ENCODE measurements around the gene ANKIB1. TPM values are rescaled to one million over a fixed set of nuclear protein-coding genes. Genes with fewer than 3 reads are reported as not detected.

The ANKIB1 gene
- total RNA-seq, 4 donors from 2014 or later: 16.0 to 34.3 (median 21.7) TPM

DNA sequence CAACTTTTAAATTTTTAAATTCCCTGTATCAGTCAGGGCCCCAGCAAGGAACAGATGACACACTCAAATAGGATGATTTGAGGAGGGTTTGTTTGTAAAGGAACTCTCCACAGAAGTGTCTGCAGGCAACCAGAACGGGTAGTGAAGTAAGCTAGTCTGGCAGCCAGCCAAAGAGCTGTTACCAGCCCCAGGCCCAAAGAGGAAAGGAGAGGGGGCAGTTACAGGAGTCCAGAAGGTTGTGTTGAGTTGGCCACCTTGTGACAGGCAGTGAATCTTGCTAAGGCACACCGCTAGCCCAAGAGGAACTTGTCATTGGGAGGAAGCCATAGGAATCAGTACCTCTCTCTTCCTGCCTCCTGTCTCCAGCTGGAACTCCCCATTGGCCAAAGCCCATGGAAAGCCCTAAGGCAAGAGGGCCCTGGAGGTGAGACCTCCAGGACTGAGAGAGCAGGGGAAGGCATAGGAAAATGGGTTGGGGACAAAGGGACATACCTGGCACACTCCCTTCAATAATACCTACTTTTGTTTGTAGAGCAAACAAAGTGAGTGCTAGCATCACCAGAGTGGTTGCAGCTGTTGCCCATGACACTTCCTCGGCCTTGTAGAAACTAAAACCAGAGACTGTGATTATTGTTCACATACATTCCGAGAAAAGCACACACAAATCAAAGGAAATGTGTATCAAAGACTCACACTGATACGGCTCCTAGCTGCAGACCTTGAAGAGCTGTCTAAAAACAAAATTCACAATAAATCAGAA, 176.1 kb downstream of the ANKIB1 start:
- H3K4me3 ChIP-seq: no peak overlapping the region
- peaks cover 0 to 16% (median 0%) of the 10 kb centered on the region in 3 donors for H3K4me1 ChIP-seq
- no peaks in the 10 kb centered on the region for H3K9me3 ChIP-seq
- no peak for TF ChIP-seq POLR2A (IDR thresholded peaks at IDR 0.05)
- TF ChIP-seq, protein P1, sequence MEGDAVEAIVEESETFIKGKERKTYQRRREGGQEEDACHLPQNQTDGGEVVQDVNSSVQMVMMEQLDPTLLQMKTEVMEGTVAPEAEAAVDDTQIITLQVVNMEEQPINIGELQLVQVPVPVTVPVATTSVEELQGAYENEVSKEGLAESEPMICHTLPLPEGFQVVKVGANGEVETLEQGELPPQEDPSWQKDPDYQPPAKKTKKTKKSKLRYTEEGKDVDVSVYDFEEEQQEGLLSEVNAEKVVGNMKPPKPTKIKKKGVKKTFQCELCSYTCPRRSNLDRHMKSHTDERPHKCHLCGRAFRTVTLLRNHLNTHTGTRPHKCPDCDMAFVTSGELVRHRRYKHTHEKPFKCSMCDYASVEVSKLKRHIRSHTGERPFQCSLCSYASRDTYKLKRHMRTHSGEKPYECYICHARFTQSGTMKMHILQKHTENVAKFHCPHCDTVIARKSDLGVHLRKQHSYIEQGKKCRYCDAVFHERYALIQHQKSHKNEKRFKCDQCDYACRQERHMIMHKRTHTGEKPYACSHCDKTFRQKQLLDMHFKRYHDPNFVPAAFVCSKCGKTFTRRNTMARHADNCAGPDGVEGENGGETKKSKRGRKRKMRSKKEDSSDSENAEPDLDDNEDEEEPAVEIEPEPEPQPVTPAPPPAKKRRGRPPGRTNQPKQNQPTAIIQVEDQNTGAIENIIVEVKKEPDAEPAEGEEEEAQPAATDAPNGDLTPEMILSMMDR (IDR thresholded peaks at IDR 0.05): no peak
- no peaks in the 10 kb centered on the region for H3K36me3 ChIP-seq
- H3K27me3 ChIP-seq: peaks cover 0 to 11% (median 2%) of the 10 kb centered on the region in 4 donors
- H3K27ac ChIP-seq: no peak overlapping the region
- DNase-seq: no peak
- 53 to 70% methylated on average over 5 of the region's 5 CpGs for WGBS, 2 donors
- intact Hi-C loops (cut with DNase I): no loop called here

DNA sequence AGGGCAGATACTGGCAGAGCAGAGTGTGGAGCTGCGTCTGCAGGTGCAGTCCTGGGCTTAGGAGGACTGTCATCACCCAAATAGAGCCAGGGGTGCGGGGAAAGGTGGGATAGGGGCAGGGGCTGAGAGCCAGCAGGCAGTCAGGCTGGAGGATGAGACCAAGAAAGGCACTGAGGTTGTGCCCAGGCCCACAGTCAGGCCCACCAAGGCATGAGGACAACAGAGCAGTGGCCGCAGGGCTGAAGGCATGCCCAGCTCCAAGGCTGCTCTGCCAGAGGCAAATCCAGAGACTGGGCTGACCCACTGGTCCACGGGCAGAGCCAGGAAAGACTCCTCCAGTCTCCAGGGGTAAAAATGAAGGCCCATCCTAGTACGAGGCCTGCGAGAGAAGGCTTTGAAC, 177.2 kb downstream of the ANKIB1 start:
- no peak for TF ChIP-seq POLR2A (IDR thresholded peaks at IDR 0.05)
- TF ChIP-seq, protein P1 (IDR thresholded peaks at IDR 0.05): no peak

DNA sequence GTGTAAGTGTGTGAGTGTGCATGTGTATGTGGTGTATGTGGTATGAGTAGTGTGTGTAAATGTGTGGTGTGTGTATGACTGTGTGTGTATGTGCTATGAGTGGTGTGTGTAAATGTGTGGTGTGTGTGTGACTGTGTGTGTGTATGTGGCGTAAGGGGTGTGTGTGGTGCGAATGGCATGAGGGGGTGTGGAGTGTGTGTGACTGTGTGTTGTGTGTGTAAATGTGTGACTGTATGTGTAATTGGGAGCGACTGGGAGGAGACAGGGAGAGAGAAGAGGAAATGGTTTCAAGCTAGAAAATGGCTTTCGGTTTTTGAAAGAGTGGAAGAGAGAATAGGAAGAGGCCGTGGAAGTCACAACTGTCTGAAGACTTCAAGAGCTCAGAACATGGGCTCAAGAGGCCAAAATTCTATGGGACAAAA, 177.9 kb downstream of the ANKIB1 start:
- peaks cover 0 to 11% (median 2%) of the 10 kb centered on the region in 4 donors for H3K27me3 ChIP-seq
- H3K4me1 ChIP-seq: peaks cover 0 to 16% (median 0%) of the 10 kb centered on the region in 3 donors
- TF ChIP-seq, protein P1 (IDR thresholded peaks at IDR 0.05): no peak
- no peak for TF ChIP-seq POLR2A (IDR thresholded peaks at IDR 0.05)
- WGBS, 2 donors: 77 to 78% methylated on average over 5 of the region's 5 CpGs
- intact Hi-C loops (cut with DNase I): no loop called here
- DNase-seq: no peak
- peak overlapping the region in 1 of 4 donors; percentile 1 for H3K27ac ChIP-seq
- H3K36me3 ChIP-seq: no peaks in the 10 kb centered on the region
- peak overlapping the region in 1 of 4 donors; percentile 45 for H3K4me3 ChIP-seq
- no peaks in the 10 kb centered on the region for H3K9me3 ChIP-seq

More for the DNA sequence above, 177.2 kb downstream of the ANKIB1 start:
- Histone ChIP-seq H3K4me3 (no peak overlapping the region), H3K27ac (no peak overlapping the region), H3K4me1 (peaks cover 0 to 16% (median 0%) of the 10 kb centered on the region in 3 donors), H3K9me3 (no peaks in the 10 kb centered on the region), H3K27me3 (peaks cover 0 to 11% (median 2%) of the 10 kb centered on the region in 4 donors), H3K36me3 (no peaks in the 10 kb centered on the region)
- WGBS, 2 donors: 85 to 96% methylated on average over 4 of the region's 6 CpGs
- intact Hi-C loops (cut with DNase I): no loop called here
- DNase-seq: no peak

DNA sequence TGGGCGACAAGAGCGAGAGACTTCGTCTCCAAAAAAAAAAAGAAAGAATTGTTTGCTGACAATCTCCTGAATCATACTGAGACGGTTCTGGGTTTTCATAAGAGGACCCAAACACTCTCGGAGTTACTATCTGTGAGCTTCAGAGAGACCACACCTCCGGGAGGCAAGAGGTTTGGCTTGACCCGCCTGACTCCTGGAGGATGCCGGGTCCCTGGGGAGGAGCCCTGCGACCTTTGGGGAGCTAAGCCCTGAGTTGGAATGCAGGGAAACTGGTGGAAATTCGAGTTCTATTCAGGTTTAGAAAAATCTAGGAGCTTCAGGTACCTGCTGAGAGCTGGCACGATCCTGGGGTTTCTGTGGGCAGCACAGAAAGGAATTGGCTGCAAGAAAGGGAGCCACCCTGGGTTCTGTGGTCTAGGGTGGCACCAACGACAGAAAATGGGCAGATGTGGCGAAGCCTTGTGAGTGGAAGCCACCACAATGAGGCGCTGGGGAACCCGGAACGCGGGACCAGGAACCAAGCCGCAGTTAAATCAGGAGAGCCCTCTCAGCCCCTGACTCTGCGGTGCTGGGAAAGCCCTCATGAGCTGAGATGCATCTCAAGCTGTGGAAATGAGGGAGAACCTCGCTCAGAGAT, 179.7 kb downstream of the ANKIB1 start:
- DNase-seq: no peak
- Histone ChIP-seq H3K36me3 (no peaks in the 10 kb centered on the region), H3K27ac (no peak overlapping the region), H3K4me3 (no peak overlapping the region), H3K27me3 (peaks cover 0 to 11% (median 2%) of the 10 kb centered on the region in 4 donors), H3K9me3 (no peaks in the 10 kb centered on the region), H3K4me1 (peaks cover 0 to 16% (median 0%) of the 10 kb centered on the region in 3 donors)
- 44 to 49% methylated on average over 15 to 20 of the region's 20 CpGs for WGBS, 2 donors
- intact Hi-C loops (cut with DNase I): no loop called here
- TF ChIP-seq, protein P1 (IDR thresholded peaks at IDR 0.05): no peak

DNA sequence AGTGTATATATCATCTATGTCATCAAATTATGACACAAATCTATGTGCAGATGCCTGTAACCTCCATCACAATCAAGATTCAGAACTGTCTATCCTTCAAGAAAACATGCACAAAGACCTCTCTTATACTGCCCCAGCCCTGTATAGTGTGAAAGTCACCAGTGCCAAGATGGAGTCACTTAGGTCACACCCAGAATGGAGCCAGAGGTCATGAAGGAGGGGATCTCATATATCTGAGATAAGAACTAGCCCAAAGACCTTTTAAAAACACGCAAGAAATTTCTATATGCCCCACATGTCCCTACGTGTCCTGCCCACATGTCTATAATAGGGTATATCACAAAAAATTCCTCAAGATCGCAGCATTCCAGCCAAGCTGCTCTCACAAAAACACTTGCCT, 181.4 kb downstream of the ANKIB1 start:
- intact Hi-C loops (cut with DNase I): no loop called here
- Histone ChIP-seq H3K9me3 (no peaks in the 10 kb centered on the region), H3K4me1 (peaks cover 0 to 16% (median 0%) of the 10 kb centered on the region in 3 donors), H3K36me3 (no peaks in the 10 kb centered on the region), H3K27ac (no peak overlapping the region), H3K27me3 (peaks cover 0 to 11% (median 2%) of the 10 kb centered on the region in 4 donors), H3K4me3 (no peak overlapping the region)
- TF ChIP-seq POLR2A (IDR thresholded peaks at IDR 0.05): no peak
- TF ChIP-seq, protein P1 (IDR thresholded peaks at IDR 0.05): no peak
- no peak for DNase-seq
- 77 to 81% methylated on average over 3 of the region's 3 CpGs for WGBS, 2 donors
